Natural killer cell (primary cell): ENCODE results near the gene OR2V2. TPM values are rescaled to one million over a fixed set of nuclear protein-coding genes. Genes with fewer than 3 reads are reported as not detected.

Source experiments
- ATAC-seq, 3 donors: fragments of 150-1000 bp in 2 of 3; fragments of 200-7000 bp in 1 of 3; cut with Tn5 transposase; 1 replicate in 1 of 3; 2 replicates in 2 of 3; pipeline ENCODE4 v1.10.0; 2021; ENCODE audit warnings: mild to moderate bottlenecking in 2 of 3, moderate library complexity in 2 of 3
- DNase-seq, 2 donors: peaks; one replicate each; pipeline versions ENCODE4 v3.0.0 to v3.0.0-alpha.2; 2013 to 2021; ENCODE audit warnings: mixed read lengths in 1 of 2
- H3K27ac ChIP-seq: one replicate; pipeline ENCODE4 v1.5.1; 2013; ENCODE audit warnings: mild to moderate bottlenecking, low read length
- H3K27me3 ChIP-seq: one replicate; pipeline ENCODE4 v1.6.1; 2013; ENCODE audit warnings: low read length; ENCODE audit not compliant: control insufficient read depth, insufficient read depth
- H3K36me3 ChIP-seq: one replicate; pipeline ENCODE4 v1.6.1; 2013; ENCODE audit warnings: low read length; ENCODE audit not compliant: control insufficient read depth, insufficient read depth
- H3K4me1 ChIP-seq: one replicate; pipeline ENCODE4 v1.6.1; 2013; ENCODE audit warnings: low read length; ENCODE audit not compliant: control insufficient read depth, insufficient read depth
- H3K4me3 ChIP-seq: one replicate; pipeline ENCODE4 v1.5.1; 2013; ENCODE audit warnings: low read length
- H3K9me3 ChIP-seq: one replicate; pipeline ENCODE4 v1.6.1; 2013; ENCODE audit warnings: low read length; ENCODE audit not compliant: control insufficient read depth, insufficient read depth
- H3K27ac Mint-ChIP-seq, 2 donors: one replicate each; pipeline ENCODE4 v1.8.0; 2022; ENCODE audit warnings: mild to moderate bottlenecking in 2 of 2, mixed read lengths in 2 of 2, moderate library complexity in 1 of 2
- H3K27me3 Mint-ChIP-seq, 2 donors: one replicate each; pipeline ENCODE4 v1.8.0; 2022; ENCODE audit warnings: low read depth in 2 of 2, mixed read lengths in 2 of 2
- H3K36me3 Mint-ChIP-seq: one replicate; pipeline ENCODE4 v1.8.0; 2022; ENCODE audit warnings: mixed read lengths
- H3K4me1 Mint-ChIP-seq, 2 donors: one replicate each; pipeline ENCODE4 v1.8.0; 2022; ENCODE audit warnings: mixed read lengths in 2 of 2
- H3K4me3 Mint-ChIP-seq: one replicate; pipeline ENCODE4 v1.8.0; 2022; ENCODE audit warnings: mild to moderate bottlenecking, moderate library complexity, mixed read lengths
- H3K9me3 Mint-ChIP-seq, 2 donors: one replicate each; pipeline ENCODE4 v1.8.0; 2022; ENCODE audit warnings: mixed read lengths in 2 of 2
- WGBS: methylation state at CpG from one replicate; pipeline ENCODE4 v1.1.7; 2013; ENCODE audit warnings: missing lambda C conversion rate; ENCODE audit not compliant: insufficient coverage; 5-methylcytosine and 5-hydroxymethylcytosine counted together
- intact Hi-C: fragments of 100-400 bp; cut with micrococcal nuclease; formaldehyde crosslinking; loops from one replicate; pipeline ENCODE4 v1.14.2; 2022
- total RNA-seq, 4 donors: library from RNA; stranded (reverse); fragments of 120-200 nt in 1 of 4; gene quantifications; one replicate each; pipeline versions ENCODE4 v1.2.3 to v1.2.4, GENCODE V29; 2013 to 2022
- TF ChIP-seq, protein P1 (sequence below): fragments of 200-600 bp; IDR thresholded peaks from one replicate; pipeline ENCODE4 v1.8.0; 2022; ENCODE audit warnings: antibody characterized with exemption

Gene OR2V2
- total RNA-seq, 3 donors from 2014 or later (not counting 1 experiment from before 2014, with no cell fraction given): not detected

DNA sequence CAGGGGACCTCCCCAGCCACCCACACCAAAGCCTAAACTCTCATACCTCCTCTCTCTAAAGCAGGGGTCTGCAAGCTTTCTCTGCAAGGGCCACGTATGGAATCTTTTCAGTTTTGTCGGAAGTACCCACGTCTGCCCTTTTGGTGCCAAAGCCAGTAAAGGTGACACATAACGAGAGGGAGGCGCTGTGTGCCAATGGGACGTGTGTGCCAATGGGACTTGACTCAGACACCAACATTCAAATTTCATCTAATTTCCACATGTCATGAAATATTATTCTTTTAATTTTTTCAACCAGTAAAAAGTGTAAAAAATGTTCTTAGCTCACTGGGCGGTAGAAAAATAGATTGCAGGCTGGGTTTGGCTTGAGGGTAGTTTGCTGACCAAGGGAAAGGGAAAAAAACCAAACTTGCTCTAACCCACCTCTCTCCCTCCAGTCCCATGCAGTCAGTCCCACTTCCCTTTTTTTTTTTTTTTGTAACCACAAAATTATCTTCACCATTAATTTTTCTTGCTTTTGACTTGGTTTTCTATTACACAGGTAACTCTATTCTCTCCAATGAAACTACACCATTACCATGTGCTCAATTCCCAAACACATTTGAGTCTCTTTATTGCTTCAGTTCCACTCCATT lies 41.9 kb upstream of the OR2V2 start:
- Mint-ChIP-seq H3K27ac (no peak overlapping the region), H3K4me3 (peak overlapping the region; percentile 1), H3K27me3 (peaks cover 24 to 40% of the 10 kb centered on the region in 2 donors), H3K9me3 (no peaks in the 10 kb centered on the region), H3K4me1 (peaks cover 8 to 10% of the 10 kb centered on the region in 2 donors), H3K36me3 (no peaks in the 10 kb centered on the region)
- no peaks in the 10 kb centered on the region for H3K4me1 ChIP-seq
- DNase-seq (no peak), ATAC-seq (no peak)
- H3K9me3 ChIP-seq: no peaks in the 10 kb centered on the region
- H3K27ac ChIP-seq: no peak overlapping the region
- H3K4me3 ChIP-seq: no peak overlapping the region
- TF ChIP-seq, protein P1, sequence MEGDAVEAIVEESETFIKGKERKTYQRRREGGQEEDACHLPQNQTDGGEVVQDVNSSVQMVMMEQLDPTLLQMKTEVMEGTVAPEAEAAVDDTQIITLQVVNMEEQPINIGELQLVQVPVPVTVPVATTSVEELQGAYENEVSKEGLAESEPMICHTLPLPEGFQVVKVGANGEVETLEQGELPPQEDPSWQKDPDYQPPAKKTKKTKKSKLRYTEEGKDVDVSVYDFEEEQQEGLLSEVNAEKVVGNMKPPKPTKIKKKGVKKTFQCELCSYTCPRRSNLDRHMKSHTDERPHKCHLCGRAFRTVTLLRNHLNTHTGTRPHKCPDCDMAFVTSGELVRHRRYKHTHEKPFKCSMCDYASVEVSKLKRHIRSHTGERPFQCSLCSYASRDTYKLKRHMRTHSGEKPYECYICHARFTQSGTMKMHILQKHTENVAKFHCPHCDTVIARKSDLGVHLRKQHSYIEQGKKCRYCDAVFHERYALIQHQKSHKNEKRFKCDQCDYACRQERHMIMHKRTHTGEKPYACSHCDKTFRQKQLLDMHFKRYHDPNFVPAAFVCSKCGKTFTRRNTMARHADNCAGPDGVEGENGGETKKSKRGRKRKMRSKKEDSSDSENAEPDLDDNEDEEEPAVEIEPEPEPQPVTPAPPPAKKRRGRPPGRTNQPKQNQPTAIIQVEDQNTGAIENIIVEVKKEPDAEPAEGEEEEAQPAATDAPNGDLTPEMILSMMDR: no peak
- H3K36me3 ChIP-seq: no peaks in the 10 kb centered on the region
- WGBS: 64% methylated on average over 6 of the region's 7 CpGs
- intact Hi-C loops: no loop called here
- H3K27me3 ChIP-seq: peaks cover 8% of the 10 kb centered on the region

DNA sequence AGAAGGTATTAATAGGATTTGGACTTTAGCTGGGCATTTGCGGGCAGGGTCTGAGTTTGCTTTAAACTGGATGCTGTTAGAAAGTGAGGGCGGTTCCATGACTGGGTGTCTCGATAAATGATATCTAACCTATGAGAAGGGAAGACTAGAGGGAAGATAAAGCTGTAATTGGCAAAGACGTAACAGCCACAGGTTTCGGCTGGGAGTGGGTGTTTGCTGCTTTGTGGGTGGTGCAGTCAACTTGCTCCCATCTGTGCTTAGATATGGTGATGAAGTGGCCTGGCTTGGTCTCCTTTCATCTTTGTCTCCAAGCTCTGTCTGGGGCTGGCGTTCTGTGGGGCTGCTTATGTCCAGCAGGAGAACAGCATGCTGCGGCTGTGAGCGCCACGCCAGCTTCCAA lies 39.7 kb upstream of the OR2V2 start:
- Mint-ChIP-seq H3K4me3 (no peak overlapping the region), H3K27me3 (peaks cover 32 to 48% of the 10 kb centered on the region in 2 donors)
- WGBS: 78% methylated on average over 9 of the region's 9 CpGs

DNA sequence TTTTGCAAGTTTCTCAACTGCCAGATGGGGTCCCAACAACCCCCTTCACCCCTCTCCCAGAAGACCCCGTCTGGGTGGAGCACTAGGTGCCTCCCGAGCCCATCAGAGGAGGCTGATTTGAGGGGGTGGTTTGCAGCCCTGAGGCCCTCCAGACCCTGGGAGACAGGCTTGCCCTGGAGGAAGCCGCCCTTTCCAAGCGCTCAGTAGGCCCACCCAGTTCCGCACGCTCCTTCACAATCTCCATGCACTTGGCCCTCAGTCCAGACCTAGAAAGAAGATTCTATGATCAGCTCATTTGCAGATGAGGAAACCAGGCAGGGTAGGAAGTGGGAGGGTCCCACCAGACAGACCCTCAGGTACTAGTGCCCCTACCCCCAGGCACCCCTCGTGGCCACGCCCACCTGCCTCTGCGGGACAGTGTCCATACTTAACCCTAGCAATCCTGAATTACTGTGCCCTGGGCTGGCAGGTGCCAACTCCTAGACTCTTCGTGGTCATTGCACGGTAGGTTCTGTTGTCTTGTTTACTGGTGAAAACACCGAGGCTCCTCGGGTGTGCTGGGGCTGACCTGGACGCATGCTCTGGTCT lies 38.7 kb upstream of the OR2V2 start:
- Histone ChIP-seq H3K27ac (no peak overlapping the region), H3K4me1 (no peaks in the 10 kb centered on the region), H3K9me3 (no peaks in the 10 kb centered on the region), H3K27me3 (peaks cover 12% of the 10 kb centered on the region), H3K36me3 (no peaks in the 10 kb centered on the region), H3K4me3 (no peak overlapping the region)
- Mint-ChIP-seq H3K27ac (no peak overlapping the region), H3K4me1 (peaks cover 8 to 10% of the 10 kb centered on the region in 2 donors), H3K36me3 (no peaks in the 10 kb centered on the region), H3K27me3 (peaks cover 29 to 48% of the 10 kb centered on the region in 2 donors), H3K4me3 (no peak overlapping the region), H3K9me3 (no peaks in the 10 kb centered on the region)
- DNase-seq: no peak
- no peak for ATAC-seq
- intact Hi-C loops: no loop called here
- TF ChIP-seq, protein P1: no peak
- 73% methylated on average over 13 of the region's 14 CpGs for WGBS

More for the DNA sequence above, 39.7 kb upstream of the OR2V2 start:
- no peak for DNase-seq
- H3K36me3 Mint-ChIP-seq: no peaks in the 10 kb centered on the region
- peaks cover 9% of the 10 kb centered on the region for H3K27me3 ChIP-seq
- H3K27ac ChIP-seq: no peak overlapping the region
- H3K27ac Mint-ChIP-seq: no peak overlapping the region
- intact Hi-C loops: no loop called here
- no peaks in the 10 kb centered on the region for H3K4me1 ChIP-seq
- no peak overlapping the region for H3K4me3 ChIP-seq
- TF ChIP-seq, protein P1: no peak
- H3K9me3 ChIP-seq: no peaks in the 10 kb centered on the region
- H3K4me1 Mint-ChIP-seq: peaks cover 8 to 10% of the 10 kb centered on the region in 2 donors
- H3K9me3 Mint-ChIP-seq: no peaks in the 10 kb centered on the region
- H3K36me3 ChIP-seq: no peaks in the 10 kb centered on the region
- no peak for ATAC-seq
